K562 (cell line): Measurements from ENCODE around the gene DDX54. TPM values are rescaled to one million over a fixed set of nuclear protein-coding genes. Genes with fewer than 3 reads are reported as not detected.

Experiments used
- ATAC-seq: fragments of 200-7000 bp; cut with Tn5 transposase; 3 replicates; pipeline ENCODE4 v1.9.1; 2020; ENCODE audit warnings: moderate library complexity
- BruUV-seq: library from RNA; stranded (reverse); fragments of 400-500 nt; replicated peaks from 2 replicates; lab custom pipeline; 2021; lab: Mats Ljungman, UMichigan
- CTCF ChIA-PET: fragments of 300-600 bp; formaldehyde crosslinking; extraction: SDS; loops from one replicate; lab custom pipeline; 2021; ENCODE audit warnings: low intra/inter-chr PET ratio; lab: Yijun Ruan, JAX
- POLR2A ChIA-PET: fragments of 300-600, 350-650 bp; sonication (Branson Sonifier 250); formaldehyde crosslinking; extraction: SDS; loops from one replicate; lab custom pipeline; 2021; ENCODE audit warnings: antibody characterized with exemption, inconsistent platforms; lab: Yijun Ruan, JAX
- DNase-seq, 4 experiments: peaks; one replicate each; pipeline versions ENCODE4 v3.0.0 to v3.0.0-alpha.2; 2011 to 2018; ENCODE audit warnings: low spot score in 3 of 4, mixed read lengths in 3 of 4; ENCODE audit errors: extremely low read depth in 1 of 4
- FAIRE-seq: peaks from 2 replicates; lab custom pipeline; 2011; peaks lifted over from hg19 to GRCh38; lab: Jason Lieb, UNC
- H2AFZ ChIP-seq: 2 replicates; pipeline ENCODE4 v1.6.0; 2011; ENCODE audit warnings: low read depth, low read length, control low read depth, inconsistent platforms
- H3K27ac ChIP-seq: fragments of 200-600 bp; 3 replicates; pipeline ENCODE4 v1.8.0; 2011; ENCODE audit warnings: low read depth, mild to moderate bottlenecking, control low read depth, inconsistent platforms, low read length, moderate library complexity, mixed read lengths; ENCODE audit errors: extremely low read depth
- H3K27me3 ChIP-seq, 2 experiments: fragments of 300-600 bp in 1 of 2; 2 replicates in 1 of 2; 3 replicates in 1 of 2; pipeline versions ENCODE4 v1.6.0 to v1.8.0; 2011; ENCODE audit warnings: inconsistent platforms in 2 of 2, low read length in 2 of 2, mild to moderate bottlenecking in 1 of 2, mixed read lengths in 1 of 2, moderate library complexity in 1 of 2; ENCODE audit not compliant: control insufficient read depth in 2 of 2, insufficient read depth in 2 of 2
- H3K36me3 ChIP-seq: fragments of 300-600 bp; 3 replicates; pipeline ENCODE4 v1.8.0; 2011; ENCODE audit warnings: mild to moderate bottlenecking, low read length, inconsistent platforms; ENCODE audit not compliant: control insufficient read depth, insufficient read depth
- H3K4me1 ChIP-seq, 2 experiments: fragments of 200-600 bp in 1 of 2; replicated peaks in 1 of 2; 2 replicates in 1 of 2; 3 replicates in 1 of 2; pipeline versions ENCODE4 v1.5.1 to v1.8.0; 2011; ENCODE audit warnings: inconsistent platforms in 2 of 2, low read length in 2 of 2, mild to moderate bottlenecking in 1 of 2, mixed read lengths in 1 of 2, moderate library complexity in 1 of 2; ENCODE audit not compliant: control insufficient read depth in 2 of 2, insufficient read depth in 2 of 2
- H3K4me2 ChIP-seq: 2 replicates; pipeline ENCODE4 v1.6.1; 2011; ENCODE audit warnings: low read length, control low read depth, inconsistent platforms, mixed read lengths; ENCODE audit not compliant: insufficient read depth
- H3K4me3 ChIP-seq: fragments of 200-600 bp; sonication (generic), shearing (Covaris generic); 2 replicates; pipeline ENCODE4 v1.5.1; 2016; ENCODE audit warnings: control low read depth, inconsistent platforms
- H3K79me2 ChIP-seq: fragments of 200-600 bp; 3 replicates; pipeline ENCODE4 v1.8.0; 2011; ENCODE audit warnings: low read length, inconsistent platforms; ENCODE audit not compliant: control insufficient read depth, insufficient read depth
- H3K9ac ChIP-seq, 2 experiments: 2 replicates each; pipeline versions ENCODE4 v1.6.0 to v1.6.1; 2011; ENCODE audit warnings: low read depth in 2 of 2, low read length in 2 of 2, control low read depth in 1 of 2, inconsistent platforms in 1 of 2, mild to moderate bottlenecking in 1 of 2, mixed read lengths in 1 of 2; ENCODE audit not compliant: insufficient read depth in 1 of 2
- H3K9me1 ChIP-seq: one replicate; pipeline ENCODE4 v1.6.0; 2011; ENCODE audit warnings: inconsistent platforms, mild to moderate bottlenecking, low read length, moderate library complexity; ENCODE audit not compliant: control insufficient read depth, insufficient read depth
- H3K9me3 ChIP-seq: replicated peaks from 2 replicates; pipeline ENCODE4 v1.5.1; 2011; ENCODE audit warnings: low read depth, low read length, inconsistent platforms; ENCODE audit not compliant: control insufficient read depth, insufficient read depth
- H4K20me1 ChIP-seq: replicated peaks from 2 replicates; pipeline ENCODE4 v1.6.1; 2011; ENCODE audit warnings: low read length, inconsistent platforms, mixed read lengths; ENCODE audit not compliant: control insufficient read depth, insufficient read depth
- HDGF ChIP-seq: fragments of 450-650 bp; IDR thresholded peaks from 2 replicates; pipeline ENCODE4 v1.6.1; 2016
- HNRNPH1 ChIP-seq: fragments of 200-400 bp; formaldehyde crosslinking; optimal IDR thresholded peaks from 2 replicates; pipeline ENCODE3; 2017; ENCODE audit warnings: low read depth, mild to moderate bottlenecking, low read length, moderate library complexity
- POLR3A ChIP-seq: IDR thresholded peaks from 2 replicates; pipeline ENCODE4 v1.6.1; 2011; ENCODE audit warnings: borderline replicate concordance, mild to moderate bottlenecking, moderate library complexity; ENCODE audit not compliant: insufficient read length, insufficient read depth; ENCODE audit errors: extremely low read depth
- SIX5 ChIP-seq, 2 experiments: IDR thresholded peaks; 2 replicates each; pipeline ENCODE4 v1.6.1; 2011; ENCODE audit warnings: low read length in 2 of 2, borderline replicate concordance in 1 of 2, low read depth in 1 of 2, mild to moderate bottlenecking in 1 of 2, moderate library complexity in 1 of 2; ENCODE audit not compliant: insufficient read depth in 1 of 2
- TSC22D4 ChIP-seq: fragments of 450-650 bp; IDR thresholded peaks from 2 replicates; pipeline ENCODE4 v1.6.1; 2016; ENCODE audit warnings: missing genetic modification characterization, missing biosample characterization, control low read depth
- XRCC5 ChIP-seq: fragments of 200-400 bp; formaldehyde crosslinking; IDR thresholded peaks from 2 replicates; pipeline ENCODE4 v1.6.1; 2017; ENCODE audit warnings: low read depth, mild to moderate bottlenecking, low read length
- ZNF224 ChIP-seq: sonication (generic); formaldehyde crosslinking; IDR thresholded peaks from 2 replicates; pipeline ENCODE4 v1.8.0; 2022; ENCODE audit warnings: mild to moderate bottlenecking, missing genetic modification reagents
- WGBS: fragments of 100-300 bp; shearing (Covaris generic); methylation state at CpG from one replicate; pipeline ENCODE4 v1.1.6; 2016; ENCODE audit warnings: low coverage, mixed read lengths; ENCODE audit not compliant: insufficient coverage; ENCODE audit errors: missing lambda C conversion rate; 5-methylcytosine and 5-hydroxymethylcytosine counted together
- in situ Hi-C: fragments of 300-500 bp; cut with MboI; formaldehyde crosslinking; loops from 4 replicates; pipeline ENCODE4 v1.15.0; 2018; ENCODE audit warnings: inconsistent platforms, mixed read lengths
- intact Hi-C: fragments of 100-400 bp; cut with micrococcal nuclease; formaldehyde crosslinking; loops from 2 replicates; pipeline ENCODE4 v1.14.2; 2022
- polyA plus RNA-seq, 8 experiments: library from polyadenylated mRNA; depleted of rRNA in 4 of 8; stranded (reverse) in 5 of 8; unstranded in 3 of 8; fragments of >200 nt; fragmentation: Nextera tagmentation in 2 of 8; fragmentation: Illumina TruSeq in 1 of 8; extraction: Ambion mirVana in 2 of 8; extraction: Trizol in 1 of 8; gene quantifications; 2 replicates each; pipeline versions ENCODE4 v1.2.1 to v1.2.3, GENCODE V29; 2011 to 2014; ENCODE audit warnings: inconsistent platforms in 1 of 8, missing spikeins in 1 of 8
- total RNA-seq, 7 experiments: library from RNA; depleted of rRNA in 6 of 7; stranded (reverse); fragments of >200 nt in 6 of 7; fragmentation: Illumina TruSeq in 2 of 7; extraction: Trizol in 2 of 7; gene quantifications; 2 replicates each; pipeline versions ENCODE4 v1.2.1 to v1.2.3, GENCODE V29; 2011 to 2021; ENCODE audit warnings: low replicate concordance in 1 of 7
- TF ChIP-seq, protein P1 (sequence below): sonication (generic); formaldehyde crosslinking; IDR thresholded peaks from 2 replicates; pipeline ENCODE4 v1.8.0; 2023; ENCODE audit warnings: missing genetic modification reagents, mild to moderate bottlenecking, borderline replicate concordance
- TF ChIP-seq, protein P2 (sequence below): IDR thresholded peaks from 2 replicates; pipeline ENCODE4 v1.6.1; 2016; ENCODE audit warnings: missing genetic modification characterization, missing compliant biosample characterization
- TF ChIP-seq, protein P3 (sequence below): sonication (generic); formaldehyde crosslinking; IDR thresholded peaks from 2 replicates; pipeline ENCODE4 v1.8.1; 2023; ENCODE audit warnings: mild to moderate bottlenecking, missing genetic modification reagents

Gene DDX54
- total and polyA plus RNA-seq, 9 of the 15 experiments (the other 6 are each of a cell fraction or from before 2014, with no cell fraction given) = 1.4 to 135 (median 51.4) TPM

DNA sequence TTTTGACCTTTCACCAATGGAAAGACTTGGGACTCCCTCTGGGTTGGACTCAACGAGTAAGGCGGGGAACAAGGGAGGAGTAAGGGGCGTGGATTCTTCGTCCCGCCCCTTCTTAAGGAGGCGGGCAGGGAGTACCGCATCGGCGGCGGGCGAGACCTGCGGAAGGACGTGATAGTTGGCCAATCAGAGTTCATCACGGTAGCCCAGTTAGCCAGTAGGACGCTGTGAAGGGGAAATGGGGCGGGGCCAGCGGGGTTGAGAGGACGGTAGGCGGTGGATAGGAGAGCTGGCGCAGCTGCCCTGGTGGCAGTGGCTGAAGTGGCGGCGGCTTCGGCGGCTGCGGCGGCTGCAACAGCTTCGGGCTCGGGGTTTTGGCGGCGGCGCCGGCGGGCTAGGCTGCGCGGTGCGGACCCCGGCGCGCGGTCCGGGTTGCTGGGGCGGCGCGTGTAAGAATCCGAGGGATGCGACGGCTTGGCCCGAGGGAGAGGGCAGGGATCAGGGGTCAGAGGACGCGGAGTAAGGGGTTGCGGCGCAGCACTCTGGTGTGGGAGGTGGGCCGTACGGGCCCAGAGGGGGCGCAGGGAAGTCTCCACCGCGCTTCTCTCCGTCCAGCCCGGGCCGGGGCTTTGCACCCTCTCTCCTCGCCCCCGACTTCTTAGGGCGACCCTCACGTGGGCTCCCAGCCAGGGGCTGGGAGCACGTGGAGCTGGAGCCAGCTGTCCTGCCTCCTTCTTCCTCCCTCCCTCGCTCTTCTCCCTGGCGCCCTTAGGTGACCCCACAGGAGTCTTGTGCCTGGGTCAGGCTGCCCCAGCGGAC lies 36.1 kb upstream of the DDX54 start, which contains the start of gene TPCN1:
Gene TPCN1 (plus strand): TSS at position 284 of the 816 bp plus-strand sequence. CDS start 5,389 bp downstream, outside the sequence.
- peak; percentile 96 to 100 (median 98) for DNase-seq
- no peaks in the 10 kb centered on the region for H3K9me1 ChIP-seq
- peaks cover 14 to 23% of the 10 kb centered on the region in 2 experiments; a peak in 4 of 5 replicates for H3K4me1 ChIP-seq
- H2AFZ ChIP-seq = peak within 1 kb of the TSS; percentile 92
- H3K27ac ChIP-seq = peak within 1 kb of the TSS; percentile 62
- H3K4me2 ChIP-seq = peak within 1 kb of the TSS; percentile 96
- peak within 1 kb of the TSS; percentile 65 to 96 for H3K9ac ChIP-seq
- H4K20me1 ChIP-seq = no peaks in the 10 kb centered on the region
- in situ Hi-C loops (no loop called here), intact Hi-C loops (no loop called here)
- H3K36me3 ChIP-seq = no peaks in the 10 kb centered on the region
- ChIA-PET POLR2A (interaction anchor here (0.6 to 3.6 kb wide), 15 partner anchors 9 to 711 kb away, joined by 3 to 30 read pairs (median 4); no protein-coding TSS in a partner anchor), CTCF (no interaction called here)
- H3K27me3 ChIP-seq = no peaks in the 10 kb centered on the region
- no TSS peak for BruUV-seq
- peak; percentile 100 for FAIRE-seq
- peaks cover 19% of the 10 kb centered on the region for H3K79me2 ChIP-seq
- ATAC-seq = peak; percentile 98
- no peaks in the 10 kb centered on the region for H3K9me3 ChIP-seq
- peak within 1 kb of the TSS; percentile 67 for H3K4me3 ChIP-seq
- under 1% methylated on average over 59 of the region's 68 CpGs for WGBS
- no peak for TF ChIP-seq HNRNPH1
- TF ChIP-seq, protein P1, sequence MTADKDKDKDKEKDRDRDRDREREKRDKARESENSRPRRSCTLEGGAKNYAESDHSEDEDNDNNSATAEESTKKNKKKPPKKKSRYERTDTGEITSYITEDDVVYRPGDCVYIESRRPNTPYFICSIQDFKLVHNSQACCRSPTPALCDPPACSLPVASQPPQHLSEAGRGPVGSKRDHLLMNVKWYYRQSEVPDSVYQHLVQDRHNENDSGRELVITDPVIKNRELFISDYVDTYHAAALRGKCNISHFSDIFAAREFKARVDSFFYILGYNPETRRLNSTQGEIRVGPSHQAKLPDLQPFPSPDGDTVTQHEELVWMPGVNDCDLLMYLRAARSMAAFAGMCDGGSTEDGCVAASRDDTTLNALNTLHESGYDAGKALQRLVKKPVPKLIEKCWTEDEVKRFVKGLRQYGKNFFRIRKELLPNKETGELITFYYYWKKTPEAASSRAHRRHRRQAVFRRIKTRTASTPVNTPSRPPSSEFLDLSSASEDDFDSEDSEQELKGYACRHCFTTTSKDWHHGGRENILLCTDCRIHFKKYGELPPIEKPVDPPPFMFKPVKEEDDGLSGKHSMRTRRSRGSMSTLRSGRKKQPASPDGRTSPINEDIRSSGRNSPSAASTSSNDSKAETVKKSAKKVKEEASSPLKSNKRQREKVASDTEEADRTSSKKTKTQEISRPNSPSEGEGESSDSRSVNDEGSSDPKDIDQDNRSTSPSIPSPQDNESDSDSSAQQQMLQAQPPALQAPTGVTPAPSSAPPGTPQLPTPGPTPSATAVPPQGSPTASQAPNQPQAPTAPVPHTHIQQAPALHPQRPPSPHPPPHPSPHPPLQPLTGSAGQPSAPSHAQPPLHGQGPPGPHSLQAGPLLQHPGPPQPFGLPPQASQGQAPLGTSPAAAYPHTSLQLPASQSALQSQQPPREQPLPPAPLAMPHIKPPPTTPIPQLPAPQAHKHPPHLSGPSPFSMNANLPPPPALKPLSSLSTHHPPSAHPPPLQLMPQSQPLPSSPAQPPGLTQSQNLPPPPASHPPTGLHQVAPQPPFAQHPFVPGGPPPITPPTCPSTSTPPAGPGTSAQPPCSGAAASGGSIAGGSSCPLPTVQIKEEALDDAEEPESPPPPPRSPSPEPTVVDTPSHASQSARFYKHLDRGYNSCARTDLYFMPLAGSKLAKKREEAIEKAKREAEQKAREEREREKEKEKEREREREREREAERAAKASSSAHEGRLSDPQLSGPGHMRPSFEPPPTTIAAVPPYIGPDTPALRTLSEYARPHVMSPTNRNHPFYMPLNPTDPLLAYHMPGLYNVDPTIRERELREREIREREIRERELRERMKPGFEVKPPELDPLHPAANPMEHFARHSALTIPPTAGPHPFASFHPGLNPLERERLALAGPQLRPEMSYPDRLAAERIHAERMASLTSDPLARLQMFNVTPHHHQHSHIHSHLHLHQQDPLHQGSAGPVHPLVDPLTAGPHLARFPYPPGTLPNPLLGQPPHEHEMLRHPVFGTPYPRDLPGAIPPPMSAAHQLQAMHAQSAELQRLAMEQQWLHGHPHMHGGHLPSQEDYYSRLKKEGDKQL = no peak
- TF ChIP-seq TSC22D4 (tag) = no peak
- TF ChIP-seq ZNF224 (CRISPR knock-in tag) = no peak
- TF ChIP-seq XRCC5 = no peak
- TF ChIP-seq SIX5 (IDR thresholded peaks at IDR 0.05; ENCODE audit: borderline replicate concordance in 1 of 2, insufficient read depth in 1 of 2, low read depth in 1 of 2, low read length in 2 of 2) = no peak
- peak; percentile 83; the same call in 1 of the 2 replicates for TF ChIP-seq HDGF
- TF ChIP-seq, protein P2, sequence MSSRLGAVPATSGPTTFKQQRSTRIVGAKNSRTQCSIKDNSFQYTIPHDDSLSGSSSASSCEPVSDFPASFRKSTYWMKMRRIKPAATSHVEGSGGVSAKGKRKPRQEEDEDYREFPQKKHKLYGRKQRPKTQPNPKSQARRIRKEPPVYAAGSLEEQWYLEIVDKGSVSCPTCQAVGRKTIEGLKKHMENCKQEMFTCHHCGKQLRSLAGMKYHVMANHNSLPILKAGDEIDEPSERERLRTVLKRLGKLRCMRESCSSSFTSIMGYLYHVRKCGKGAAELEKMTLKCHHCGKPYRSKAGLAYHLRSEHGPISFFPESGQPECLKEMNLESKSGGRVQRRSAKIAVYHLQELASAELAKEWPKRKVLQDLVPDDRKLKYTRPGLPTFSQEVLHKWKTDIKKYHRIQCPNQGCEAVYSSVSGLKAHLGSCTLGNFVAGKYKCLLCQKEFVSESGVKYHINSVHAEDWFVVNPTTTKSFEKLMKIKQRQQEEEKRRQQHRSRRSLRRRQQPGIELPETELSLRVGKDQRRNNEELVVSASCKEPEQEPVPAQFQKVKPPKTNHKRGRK (tag) = no peak
- TF ChIP-seq, protein P3, sequence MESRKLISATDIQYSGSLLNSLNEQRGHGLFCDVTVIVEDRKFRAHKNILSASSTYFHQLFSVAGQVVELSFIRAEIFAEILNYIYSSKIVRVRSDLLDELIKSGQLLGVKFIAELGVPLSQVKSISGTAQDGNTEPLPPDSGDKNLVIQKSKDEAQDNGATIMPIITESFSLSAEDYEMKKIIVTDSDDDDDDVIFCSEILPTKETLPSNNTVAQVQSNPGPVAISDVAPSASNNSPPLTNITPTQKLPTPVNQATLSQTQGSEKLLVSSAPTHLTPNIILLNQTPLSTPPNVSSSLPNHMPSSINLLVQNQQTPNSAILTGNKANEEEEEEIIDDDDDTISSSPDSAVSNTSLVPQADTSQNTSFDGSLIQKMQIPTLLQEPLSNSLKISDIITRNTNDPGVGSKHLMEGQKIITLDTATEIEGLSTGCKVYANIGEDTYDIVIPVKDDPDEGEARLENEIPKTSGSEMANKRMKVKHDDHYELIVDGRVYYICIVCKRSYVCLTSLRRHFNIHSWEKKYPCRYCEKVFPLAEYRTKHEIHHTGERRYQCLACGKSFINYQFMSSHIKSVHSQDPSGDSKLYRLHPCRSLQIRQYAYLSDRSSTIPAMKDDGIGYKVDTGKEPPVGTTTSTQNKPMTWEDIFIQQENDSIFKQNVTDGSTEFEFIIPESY = no peak
- no peak for TF ChIP-seq POLR3A
